ENCODE results near the gene NELFCD.

DNA sequence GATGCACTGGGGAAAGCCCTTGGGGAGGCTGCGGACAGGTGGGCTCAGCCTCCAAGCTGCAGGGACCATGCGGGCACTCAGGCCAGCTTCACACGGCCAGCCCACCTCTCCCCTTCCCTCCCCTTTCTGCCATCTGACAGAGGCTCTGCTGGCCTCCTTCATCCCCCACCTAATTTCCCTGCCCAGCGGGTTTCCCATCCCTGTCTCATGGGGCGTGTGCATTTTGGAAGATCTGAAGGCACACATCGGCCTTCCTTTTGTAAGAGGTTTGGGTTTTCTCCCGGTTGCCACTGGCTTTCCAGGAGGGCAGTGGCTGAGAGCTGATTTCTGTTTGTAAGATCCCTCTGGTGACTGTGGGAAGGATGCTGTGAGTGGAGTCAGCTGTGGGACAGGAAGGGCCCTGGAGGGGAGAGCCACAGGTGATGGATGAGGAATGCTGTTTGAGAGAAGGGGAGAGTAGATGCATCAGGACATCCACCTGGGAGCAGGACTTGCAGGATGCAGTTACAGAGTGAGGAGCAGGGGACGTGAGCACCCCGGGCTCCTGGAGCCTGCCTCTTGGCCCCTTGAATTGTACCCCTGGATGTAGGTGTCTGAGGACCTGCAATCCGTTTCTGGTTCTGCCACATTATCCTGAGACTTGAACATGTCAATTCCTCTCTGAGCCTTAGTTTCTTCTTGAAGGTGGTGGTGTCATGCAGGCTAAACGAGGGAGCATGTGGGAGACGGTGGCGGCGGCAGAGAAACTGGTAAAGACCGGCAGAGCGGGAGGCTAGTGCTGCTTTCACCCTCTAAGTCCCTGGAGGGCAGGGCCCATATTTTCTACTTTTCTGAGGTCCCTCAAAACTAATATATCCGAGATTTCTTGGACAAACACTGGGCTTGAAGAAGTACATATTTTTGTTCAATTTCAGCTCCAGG is 32.2 kb downstream of the NELFCD start:
- TF ChIP-seq, protein P1, sequence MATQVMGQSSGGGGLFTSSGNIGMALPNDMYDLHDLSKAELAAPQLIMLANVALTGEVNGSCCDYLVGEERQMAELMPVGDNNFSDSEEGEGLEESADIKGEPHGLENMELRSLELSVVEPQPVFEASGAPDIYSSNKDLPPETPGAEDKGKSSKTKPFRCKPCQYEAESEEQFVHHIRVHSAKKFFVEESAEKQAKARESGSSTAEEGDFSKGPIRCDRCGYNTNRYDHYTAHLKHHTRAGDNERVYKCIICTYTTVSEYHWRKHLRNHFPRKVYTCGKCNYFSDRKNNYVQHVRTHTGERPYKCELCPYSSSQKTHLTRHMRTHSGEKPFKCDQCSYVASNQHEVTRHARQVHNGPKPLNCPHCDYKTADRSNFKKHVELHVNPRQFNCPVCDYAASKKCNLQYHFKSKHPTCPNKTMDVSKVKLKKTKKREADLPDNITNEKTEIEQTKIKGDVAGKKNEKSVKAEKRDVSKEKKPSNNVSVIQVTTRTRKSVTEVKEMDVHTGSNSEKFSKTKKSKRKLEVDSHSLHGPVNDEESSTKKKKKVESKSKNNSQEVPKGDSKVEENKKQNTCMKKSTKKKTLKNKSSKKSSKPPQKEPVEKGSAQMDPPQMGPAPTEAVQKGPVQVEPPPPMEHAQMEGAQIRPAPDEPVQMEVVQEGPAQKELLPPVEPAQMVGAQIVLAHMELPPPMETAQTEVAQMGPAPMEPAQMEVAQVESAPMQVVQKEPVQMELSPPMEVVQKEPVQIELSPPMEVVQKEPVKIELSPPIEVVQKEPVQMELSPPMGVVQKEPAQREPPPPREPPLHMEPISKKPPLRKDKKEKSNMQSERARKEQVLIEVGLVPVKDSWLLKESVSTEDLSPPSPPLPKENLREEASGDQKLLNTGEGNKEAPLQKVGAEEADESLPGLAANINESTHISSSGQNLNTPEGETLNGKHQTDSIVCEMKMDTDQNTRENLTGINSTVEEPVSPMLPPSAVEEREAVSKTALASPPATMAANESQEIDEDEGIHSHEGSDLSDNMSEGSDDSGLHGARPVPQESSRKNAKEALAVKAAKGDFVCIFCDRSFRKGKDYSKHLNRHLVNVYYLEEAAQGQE (IDR thresholded peaks at IDR 0.05; ENCODE audit: insufficient replicate concordance, low read depth): no peak
- TF ChIP-seq, protein P2, sequence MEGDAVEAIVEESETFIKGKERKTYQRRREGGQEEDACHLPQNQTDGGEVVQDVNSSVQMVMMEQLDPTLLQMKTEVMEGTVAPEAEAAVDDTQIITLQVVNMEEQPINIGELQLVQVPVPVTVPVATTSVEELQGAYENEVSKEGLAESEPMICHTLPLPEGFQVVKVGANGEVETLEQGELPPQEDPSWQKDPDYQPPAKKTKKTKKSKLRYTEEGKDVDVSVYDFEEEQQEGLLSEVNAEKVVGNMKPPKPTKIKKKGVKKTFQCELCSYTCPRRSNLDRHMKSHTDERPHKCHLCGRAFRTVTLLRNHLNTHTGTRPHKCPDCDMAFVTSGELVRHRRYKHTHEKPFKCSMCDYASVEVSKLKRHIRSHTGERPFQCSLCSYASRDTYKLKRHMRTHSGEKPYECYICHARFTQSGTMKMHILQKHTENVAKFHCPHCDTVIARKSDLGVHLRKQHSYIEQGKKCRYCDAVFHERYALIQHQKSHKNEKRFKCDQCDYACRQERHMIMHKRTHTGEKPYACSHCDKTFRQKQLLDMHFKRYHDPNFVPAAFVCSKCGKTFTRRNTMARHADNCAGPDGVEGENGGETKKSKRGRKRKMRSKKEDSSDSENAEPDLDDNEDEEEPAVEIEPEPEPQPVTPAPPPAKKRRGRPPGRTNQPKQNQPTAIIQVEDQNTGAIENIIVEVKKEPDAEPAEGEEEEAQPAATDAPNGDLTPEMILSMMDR (IDR thresholded peaks at IDR 0.05; ENCODE audit: insufficient read depth, low read length): no peak
